WTC11 (cell line): Measurements from ENCODE around the gene TOR1AIP2. TPM values are rescaled to one million over a fixed set of nuclear protein-coding genes. Genes with fewer than 3 reads are reported as not detected.

Source experiments
- ATAC-seq: fragments of 200-7000 bp; cut with Tn5 transposase; 2 replicates; pipeline ENCODE4 v1.10.0; 2021; ENCODE audit warnings: mild to moderate bottlenecking, moderate library complexity
- CTCF ChIA-PET: fragments of 300-600 bp; sonication (Branson Sonifier 250); formaldehyde crosslinking; loops from one replicate; lab custom pipeline; 2021; ENCODE audit warnings: antibody characterized with exemption; lab: Charles Lee
- POLR2A ChIA-PET: fragments of 350-600 bp; sonication (Branson Sonifier 250); formaldehyde crosslinking; loops from one replicate; lab custom pipeline; 2021; ENCODE audit warnings: antibody characterized with exemption; lab: Charles Lee
- DNase-seq: peaks from one replicate; pipeline ENCODE4 v3.0.0; 2021; ENCODE audit warnings: low spot score
- H3K27ac Mint-ChIP-seq: 2 replicates; pipeline ENCODE4 v1.8.0; 2021; ENCODE audit warnings: mixed read lengths
- H3K27me3 Mint-ChIP-seq: 2 replicates; pipeline ENCODE4 v1.8.0; 2021; ENCODE audit warnings: low read depth, mild to moderate bottlenecking, moderate library complexity, mixed read lengths
- H3K36me3 Mint-ChIP-seq: 2 replicates; pipeline ENCODE4 v1.8.0; 2021; ENCODE audit warnings: mixed read lengths
- H3K4me1 Mint-ChIP-seq: 2 replicates; pipeline ENCODE4 v1.8.0; 2022; ENCODE audit warnings: mixed read lengths
- H3K4me3 Mint-ChIP-seq: 2 replicates; pipeline ENCODE4 v1.8.0; 2021; ENCODE audit warnings: mild to moderate bottlenecking, moderate library complexity, mixed read lengths
- H3K9me3 Mint-ChIP-seq: 2 replicates; pipeline ENCODE4 v1.8.0; 2021; ENCODE audit warnings: mixed read lengths
- AFF4 ChIP-seq: sonication (generic); formaldehyde crosslinking; IDR thresholded peaks from 2 replicates; pipeline ENCODE4 v1.8.1; 2023; ENCODE audit warnings: mild to moderate bottlenecking, missing genetic modification reagents, borderline replicate concordance
- ESRRA ChIP-seq: sonication (generic); formaldehyde crosslinking; IDR thresholded peaks from 2 replicates; pipeline ENCODE4 v1.8.1; 2022; ENCODE audit warnings: mild to moderate bottlenecking, missing genetic modification reagents, borderline replicate concordance
- FOXK1 ChIP-seq: sonication (generic); formaldehyde crosslinking; IDR thresholded peaks from 2 replicates; pipeline ENCODE4 v1.8.0; 2022; ENCODE audit warnings: mild to moderate bottlenecking, moderate library complexity, missing genetic modification reagents
- GTF2I ChIP-seq: fragments of 250-450 bp; sonication (Bioruptor Pico); conservative IDR thresholded peaks from 2 replicates; pipeline ENCODE4 v1.4.0; 2021; ENCODE audit warnings: mild to moderate bottlenecking
- JUN ChIP-seq: sonication (generic); formaldehyde crosslinking; IDR thresholded peaks from 2 replicates; pipeline ENCODE4 v1.8.0; 2023; ENCODE audit warnings: mild to moderate bottlenecking, missing genetic modification reagents
- NR1H2 ChIP-seq: sonication (generic); formaldehyde crosslinking; IDR thresholded peaks from 2 replicates; pipeline ENCODE4 v1.9.0; 2021; ENCODE audit warnings: mild to moderate bottlenecking, moderate library complexity, missing genetic modification reagents
- ZMAT4 ChIP-seq: fragments of 250-450 bp; sonication (Bioruptor Pico); IDR thresholded peaks from 2 replicates; pipeline ENCODE4 v1.9.0; 2021; ENCODE audit warnings: mild to moderate bottlenecking
- ZNF121 ChIP-seq: sonication (generic); formaldehyde crosslinking; IDR thresholded peaks from 2 replicates; pipeline ENCODE4 v1.8.0; 2023; ENCODE audit warnings: missing genetic modification reagents
- ZNF317 ChIP-seq: sonication (generic); formaldehyde crosslinking; IDR thresholded peaks from 2 replicates; pipeline ENCODE4 v1.8.1; 2023; ENCODE audit warnings: low read depth, mild to moderate bottlenecking, moderate library complexity, missing genetic modification reagents, borderline replicate concordance
- total RNA-seq: library from RNA; stranded (reverse); gene quantifications from 3 replicates; pipeline ENCODE4 v1.2.3, GENCODE V29; 2021
- TF ChIP-seq, protein P1 (sequence below): sonication (generic); formaldehyde crosslinking; IDR thresholded peaks from 2 replicates; pipeline ENCODE4 v1.8.1; 2022; ENCODE audit warnings: missing genetic modification reagents, borderline replicate concordance
- TF ChIP-seq, protein P2 (sequence below): sonication (generic); formaldehyde crosslinking; conservative IDR thresholded peaks from 2 replicates; pipeline ENCODE4 v1.8.1; 2022; ENCODE audit warnings: mild to moderate bottlenecking, missing genetic modification reagents

The TOR1AIP2 gene
- total RNA-seq, 1 experiment from 2014 or later: 57.2 TPM

DNA sequence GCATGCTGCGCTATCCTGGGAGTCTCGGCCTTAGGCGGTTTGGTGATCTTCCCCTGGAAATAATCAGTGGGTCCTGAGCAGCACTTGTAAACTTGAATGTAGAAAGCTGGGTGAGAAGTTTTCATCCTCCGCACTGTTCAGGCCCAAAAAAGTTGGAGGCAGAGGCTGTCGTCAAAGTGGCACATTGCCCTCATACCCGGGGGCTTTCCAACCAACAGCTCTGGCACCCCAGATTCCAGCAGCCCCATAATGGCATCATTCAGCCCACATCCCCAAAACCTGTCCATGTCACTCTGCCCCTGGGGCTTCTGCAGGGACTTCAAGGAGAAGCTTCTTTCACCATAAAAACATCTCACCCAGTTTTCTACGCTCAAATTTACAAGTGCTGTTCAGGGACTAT lies 59.3 kb downstream of the TOR1AIP2 start:
- H3K27ac Mint-ChIP-seq: no peak overlapping the region
- no peak overlapping the region for H3K4me3 Mint-ChIP-seq
- peaks cover 20% of the 10 kb centered on the region for H3K4me1 Mint-ChIP-seq
- ChIA-PET POLR2A (no interaction called here), CTCF (interaction anchor here (3.6 to 14.7 kb wide), 2 partner anchors 9 to 111 kb away, joined by 33 to 914 read pairs; no protein-coding TSS in a partner anchor)
- no peak for ATAC-seq
- peaks cover 30% of the 10 kb centered on the region for H3K27me3 Mint-ChIP-seq
- H3K9me3 Mint-ChIP-seq: no peaks in the 10 kb centered on the region
- no peak for TF ChIP-seq ESRRA (CRISPR knock-in tag)
- TF ChIP-seq, protein P1, sequence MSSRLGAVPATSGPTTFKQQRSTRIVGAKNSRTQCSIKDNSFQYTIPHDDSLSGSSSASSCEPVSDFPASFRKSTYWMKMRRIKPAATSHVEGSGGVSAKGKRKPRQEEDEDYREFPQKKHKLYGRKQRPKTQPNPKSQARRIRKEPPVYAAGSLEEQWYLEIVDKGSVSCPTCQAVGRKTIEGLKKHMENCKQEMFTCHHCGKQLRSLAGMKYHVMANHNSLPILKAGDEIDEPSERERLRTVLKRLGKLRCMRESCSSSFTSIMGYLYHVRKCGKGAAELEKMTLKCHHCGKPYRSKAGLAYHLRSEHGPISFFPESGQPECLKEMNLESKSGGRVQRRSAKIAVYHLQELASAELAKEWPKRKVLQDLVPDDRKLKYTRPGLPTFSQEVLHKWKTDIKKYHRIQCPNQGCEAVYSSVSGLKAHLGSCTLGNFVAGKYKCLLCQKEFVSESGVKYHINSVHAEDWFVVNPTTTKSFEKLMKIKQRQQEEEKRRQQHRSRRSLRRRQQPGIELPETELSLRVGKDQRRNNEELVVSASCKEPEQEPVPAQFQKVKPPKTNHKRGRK (CRISPR knock-in tag): no peak
- DNase-seq: no peak
- H3K36me3 Mint-ChIP-seq: no peaks in the 10 kb centered on the region

DNA sequence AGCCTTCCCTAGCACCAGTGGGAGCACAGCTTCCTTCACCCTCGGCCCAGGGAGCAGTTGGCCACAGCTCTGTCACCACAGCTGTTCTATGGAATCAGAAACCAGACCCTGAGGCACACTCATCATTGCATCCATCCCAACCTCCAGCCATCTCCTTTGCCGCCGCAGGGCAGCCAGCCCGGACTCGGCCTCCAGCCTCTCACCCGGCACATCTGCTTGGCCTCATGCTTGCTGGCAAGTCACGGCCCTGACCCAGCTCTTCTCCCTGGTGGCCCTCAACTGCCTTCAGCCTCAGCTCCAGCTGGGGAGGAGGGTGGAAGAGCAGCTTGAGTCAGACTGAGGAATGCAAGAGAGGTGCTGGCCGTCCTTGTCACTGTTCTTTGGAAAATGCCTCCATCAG lies 59.8 kb downstream of the TOR1AIP2 start:
- Mint-ChIP-seq H3K36me3 (no peaks in the 10 kb centered on the region), H3K4me3 (no peak overlapping the region), H3K9me3 (no peaks in the 10 kb centered on the region), H3K27ac (no peak overlapping the region), H3K27me3 (peaks cover 30% of the 10 kb centered on the region), H3K4me1 (peaks cover 20% of the 10 kb centered on the region)
- CTCF ChIA-PET: interaction anchor here (2.3 to 14.7 kb wide), 3 partner anchors 8 to 363 kb away, joined by 8 to 914 read pairs (median 33); no protein-coding TSS in a partner anchor
- ATAC-seq (no peak), DNase-seq (no peak)
- POLR2A ChIA-PET: no interaction called here
- TF ChIP-seq NR1H2 (CRISPR knock-in tag): no peak
- TF ChIP-seq ZNF317 (CRISPR knock-in tag): no peak
- TF ChIP-seq ZMAT4: no peak
- TF ChIP-seq, protein P2, sequence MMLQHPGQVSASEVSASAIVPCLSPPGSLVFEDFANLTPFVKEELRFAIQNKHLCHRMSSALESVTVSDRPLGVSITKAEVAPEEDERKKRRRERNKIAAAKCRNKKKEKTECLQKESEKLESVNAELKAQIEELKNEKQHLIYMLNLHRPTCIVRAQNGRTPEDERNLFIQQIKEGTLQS (CRISPR knock-in tag): no peak

- Mint-ChIP-seq H3K9me3 (no peaks in the 10 kb centered on the region), H3K27ac (no peak overlapping the region), H3K4me1 (peaks cover 20% of the 10 kb centered on the region), H3K27me3 (peaks cover 30% of the 10 kb centered on the region), H3K36me3 (no peaks in the 10 kb centered on the region), H3K4me3 (no peak overlapping the region)
- no peak for DNase-seq
- CTCF ChIA-PET: interaction anchor here (1.8 to 14.7 kb wide), 4 partner anchors 30 to 364 kb away, joined by 8 to 914 read pairs (median 34); no protein-coding TSS in a partner anchor
- POLR2A ChIA-PET: no interaction called here
- no peak for ATAC-seq
- no peak for TF ChIP-seq AFF4 (CRISPR knock-in tag)
- TF ChIP-seq FOXK1: no peak
- no peak for TF ChIP-seq ZNF121 (CRISPR knock-in tag)
- no peak for TF ChIP-seq GTF2I
- no peak for TF ChIP-seq JUN (CRISPR knock-in tag)
- TF ChIP-seq, protein P2 (CRISPR knock-in tag): no peak
Measured at GRCh38 chr1:179817056-179817455, 60.5 kb downstream of the TOR1AIP2 start.
